Measurements from ENCODE around the gene TRPM7.

Gene TRPM7

GRCh38 chr15:50669611-50670010 lies 17.0 kb downstream of the TRPM7 start:
- Histone ChIP-seq H3K4me3 (ENCODE audit: low read length) (no peak overlapping the region), H3K9me3 (replicated peaks; ENCODE audit: insufficient read depth, low read length) (no peaks in the 10 kb centered on the region), H3K79me2 (ENCODE audit: low read length) (peaks cover 91% of the 10 kb centered on the region), H3K4me1 (ENCODE audit: low read length) (no peaks in the 10 kb centered on the region), H4K20me1 (ENCODE audit: insufficient read depth, low read length) (0 out of 2 replicates have a peak, but pooled peaks cover 2% of the 10 kb centered on the region), H3K36me3 (replicated peaks; ENCODE audit: insufficient read depth, low read length) (no peaks in the 10 kb centered on the region), H3K27me3 (replicated peaks; ENCODE audit: insufficient read depth, low read length) (no peaks in the 10 kb centered on the region), H3F3A (ENCODE audit: insufficient read depth, low read length) (no peaks in the 10 kb centered on the region), H3K4me2 (ENCODE audit: low read depth, low read length) (no peak overlapping the region), H3K27ac (ENCODE audit: low read length) (no peak overlapping the region), H3K9ac (ENCODE audit: low read length) (no peak overlapping the region), H3K9me2 (replicated peaks; ENCODE audit: insufficient read depth, low read length) (no peaks in the 10 kb centered on the region), H2AFZ (ENCODE audit: low read length) (no peak overlapping the region)
- DNase-seq = no peak
- TF ChIP-seq EZH2phosphoT487 (IDR thresholded peaks at IDR 0.05; ENCODE audit: low read length) (no peak), CTCF (IDR thresholded peaks at IDR 0.05; ENCODE audit: low read length) (no peak), EZH2 (optimal IDR thresholded peaks at IDR 0.05; ENCODE audit: low read depth, low read length) (no peak)

GRCh38 chr15:50665938-50666337 lies 20.7 kb downstream of the TRPM7 start:
- H3K36me3 ChIP-seq (replicated peaks; ENCODE audit: insufficient read depth, low read length) = 0 out of 2 replicates have a peak, but pooled peaks cover 2% of the 10 kb centered on the region

GRCh38 chr15:50655555-50655954 lies 31.0 kb downstream of the TRPM7 start:
- no peaks in the 10 kb centered on the region for H3K27me3 ChIP-seq (replicated peaks; ENCODE audit: insufficient read depth, low read length)
- TF ChIP-seq EZH2 (optimal IDR thresholded peaks at IDR 0.05; ENCODE audit: low read depth, low read length) (no peak), EZH2phosphoT487 (IDR thresholded peaks at IDR 0.05; ENCODE audit: low read length) (no peak), CTCF (IDR thresholded peaks at IDR 0.05; ENCODE audit: low read length) (no peak)
- H3F3A ChIP-seq (ENCODE audit: insufficient read depth, low read length) = no peaks in the 10 kb centered on the region
- no peaks in the 10 kb centered on the region for H3K9me3 ChIP-seq (replicated peaks; ENCODE audit: insufficient read depth, low read length)
- H3K79me2 ChIP-seq (ENCODE audit: low read length) = peaks cover 13% of the 10 kb centered on the region; the same call in 1 of the 2 replicates
- DNase-seq = no peak
- H3K4me1 ChIP-seq (ENCODE audit: low read length) = no peaks in the 10 kb centered on the region
- no peak overlapping the region for H3K27ac ChIP-seq (ENCODE audit: low read length)
- H3K9me2 ChIP-seq (replicated peaks; ENCODE audit: insufficient read depth, low read length) = no peaks in the 10 kb centered on the region
- H3K36me3 ChIP-seq (replicated peaks; ENCODE audit: insufficient read depth, low read length) = no peaks in the 10 kb centered on the region
- no peak overlapping the region for H3K9ac ChIP-seq (ENCODE audit: low read length)
- H3K4me2 ChIP-seq (ENCODE audit: low read depth, low read length) = no peak overlapping the region
- H3K4me3 ChIP-seq (ENCODE audit: low read length) = no peak overlapping the region
- H2AFZ ChIP-seq (ENCODE audit: low read length) = no peak overlapping the region
- H4K20me1 ChIP-seq (ENCODE audit: insufficient read depth, low read length) = no peaks in the 10 kb centered on the region

More at GRCh38 chr15:50665938-50666337, 20.7 kb downstream of the TRPM7 start:
- H3K79me2 ChIP-seq (ENCODE audit: low read length) = peaks cover 83% of the 10 kb centered on the region
- H3K9ac ChIP-seq (ENCODE audit: low read length) = no peak overlapping the region
- no peaks in the 10 kb centered on the region for H3K4me1 ChIP-seq (ENCODE audit: low read length)
- no peak overlapping the region for H3K4me2 ChIP-seq (ENCODE audit: low read depth, low read length)
- H2AFZ ChIP-seq (ENCODE audit: low read length) = no peak overlapping the region
- DNase-seq = no peak
- H3F3A ChIP-seq (ENCODE audit: insufficient read depth, low read length) = no peaks in the 10 kb centered on the region
- no peak overlapping the region for H3K27ac ChIP-seq (ENCODE audit: low read length)
- no peaks in the 10 kb centered on the region for H3K9me2 ChIP-seq (replicated peaks; ENCODE audit: insufficient read depth, low read length)
- H3K27me3 ChIP-seq (replicated peaks; ENCODE audit: insufficient read depth, low read length) = no peaks in the 10 kb centered on the region
- TF ChIP-seq CTCF (IDR thresholded peaks at IDR 0.05; ENCODE audit: low read length) = no peak
- TF ChIP-seq EZH2phosphoT487 (IDR thresholded peaks at IDR 0.05; ENCODE audit: low read length) = no peak
- no peak for TF ChIP-seq EZH2 (optimal IDR thresholded peaks at IDR 0.05; ENCODE audit: low read depth, low read length)
- H3K4me3 ChIP-seq (ENCODE audit: low read length) = no peak overlapping the region
- no peaks in the 10 kb centered on the region for H4K20me1 ChIP-seq (ENCODE audit: insufficient read depth, low read length)
- no peaks in the 10 kb centered on the region for H3K9me3 ChIP-seq (replicated peaks; ENCODE audit: insufficient read depth, low read length)

All from MM.1S (cell line).